Activated T-helper 17 cell treated with anti-CD3 and anti-CD28 coated beads, Interleukin-2, amount 50 U/mL, for 72 hours (primary cell): Measurements from ENCODE around the gene DISP1. TPM values are rescaled to one million over a fixed set of nuclear protein-coding genes. Genes with fewer than 3 reads are reported as not detected.

ENCODE experiments used
- ATAC-seq: fragments of 150-1000 bp; cut with Tn5 transposase; replicated peaks from 2 replicates; pipeline ENCODE4 v1.10.0; 2021; ENCODE audit warnings: mild to moderate bottlenecking, moderate library complexity
- H3K27ac Mint-ChIP-seq: one replicate; pipeline ENCODE4 v1.8.0; 2022; ENCODE audit warnings: mixed read lengths
- H3K27me3 Mint-ChIP-seq: one replicate; pipeline ENCODE4 v1.8.0; 2022; ENCODE audit warnings: mixed read lengths
- H3K36me3 Mint-ChIP-seq: one replicate; pipeline ENCODE4 v1.8.0; 2022; ENCODE audit warnings: low read depth, mild to moderate bottlenecking, mixed read lengths
- H3K4me1 Mint-ChIP-seq: one replicate; pipeline ENCODE4 v1.8.0; 2022; ENCODE audit warnings: mixed read lengths
- H3K4me3 Mint-ChIP-seq: one replicate; pipeline ENCODE4 v1.8.0; 2022; ENCODE audit warnings: mild to moderate bottlenecking, mixed read lengths
- H3K9me3 Mint-ChIP-seq: one replicate; pipeline ENCODE4 v1.8.0; 2022; ENCODE audit warnings: mixed read lengths
- total RNA-seq, 2 donors: library from RNA; stranded (reverse); gene quantifications; one replicate each; pipeline ENCODE4 v1.2.3, GENCODE V29; 2022

The DISP1 gene
- total RNA-seq, 2 donors from 2014 or later = 1.8 to 2.1 TPM

DNA sequence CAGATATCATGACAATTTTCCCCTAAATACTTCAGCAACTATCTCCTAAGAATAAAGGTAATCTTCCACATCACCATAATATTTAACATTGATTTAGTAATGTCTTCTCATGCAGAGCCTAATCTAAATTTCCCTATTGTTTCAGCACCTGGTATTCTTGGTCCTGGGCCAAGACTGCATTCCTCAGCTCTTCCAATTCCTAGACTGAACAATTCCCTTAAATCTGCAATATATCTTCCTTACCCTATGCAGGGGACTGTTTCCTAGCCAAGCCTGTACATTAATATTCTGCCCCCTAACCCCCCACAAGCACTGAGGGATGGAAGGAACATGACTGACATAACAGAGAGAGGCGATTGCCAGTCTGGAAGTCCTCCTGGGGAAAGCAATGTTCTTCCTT, 28.7 kb upstream of the DISP1 start:
- Mint-ChIP-seq H3K4me1 (no peaks in the 10 kb centered on the region), H3K4me3 (no peak overlapping the region)
- ATAC-seq = no peak

DNA sequence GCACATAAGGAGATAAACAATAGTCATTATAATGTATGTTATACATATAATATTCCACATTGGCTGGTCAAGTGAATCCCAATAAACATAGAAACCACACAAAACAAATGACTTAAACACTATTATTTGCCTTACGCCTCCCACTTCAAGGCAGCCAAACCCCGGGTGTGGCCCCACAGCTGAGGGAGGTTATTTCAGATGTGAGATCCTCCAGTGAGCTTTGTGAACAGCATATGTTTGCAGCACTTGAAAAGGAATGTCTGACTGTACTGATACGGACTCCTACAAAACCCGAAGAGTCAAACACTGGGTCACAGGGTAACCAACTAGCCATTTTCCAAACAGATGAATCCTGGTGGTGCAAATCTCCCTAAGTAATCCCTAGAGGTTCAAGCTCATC, 27.1 kb upstream of the DISP1 start:
- no peak for ATAC-seq
- H3K27me3 Mint-ChIP-seq = peaks cover 13% of the 10 kb centered on the region
- no peaks in the 10 kb centered on the region for H3K4me1 Mint-ChIP-seq
- no peaks in the 10 kb centered on the region for H3K36me3 Mint-ChIP-seq
- no peaks in the 10 kb centered on the region for H3K9me3 Mint-ChIP-seq
- no peak overlapping the region for H3K27ac Mint-ChIP-seq
- no peak overlapping the region for H3K4me3 Mint-ChIP-seq

More for the DNA sequence above, 28.7 kb upstream of the DISP1 start:
- Mint-ChIP-seq H3K9me3 (no peaks in the 10 kb centered on the region), H3K36me3 (no peaks in the 10 kb centered on the region), H3K27ac (no peak overlapping the region), H3K27me3 (peaks cover 21% of the 10 kb centered on the region)

DNA sequence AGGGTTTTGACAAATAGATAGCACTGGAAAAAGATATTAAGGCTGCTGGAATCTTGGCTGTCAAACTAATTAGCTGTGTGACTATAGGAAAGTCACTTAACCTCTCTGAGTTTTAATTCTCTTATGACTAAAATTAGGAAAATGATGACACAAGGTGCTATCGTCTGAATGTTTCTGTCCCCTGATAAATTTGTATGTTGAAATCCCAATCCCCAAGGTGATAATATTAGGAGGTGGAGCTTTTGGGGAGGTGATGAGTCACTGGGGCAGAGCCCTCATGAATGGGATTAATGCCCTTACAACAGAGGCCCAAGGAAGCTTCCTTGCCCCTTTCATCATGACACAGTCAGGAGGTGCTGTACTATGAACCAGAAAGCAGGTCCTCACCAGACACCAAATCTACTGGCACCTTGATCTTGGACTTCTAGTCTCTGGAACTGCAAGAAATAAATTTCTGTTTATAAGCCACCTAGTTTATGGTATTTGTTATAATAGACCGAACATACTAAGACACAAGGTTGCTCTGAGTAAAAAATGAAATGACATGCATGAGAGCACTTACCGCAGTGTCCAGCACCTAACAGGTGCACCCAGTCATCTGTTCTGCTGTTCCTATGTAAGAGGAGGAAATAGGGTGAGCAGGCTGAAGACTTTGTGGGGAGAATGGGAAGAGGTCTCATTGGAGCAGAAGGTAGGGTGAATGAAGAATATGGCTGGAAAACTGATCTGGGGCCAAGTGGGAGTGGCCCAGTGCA, 26.3 kb upstream of the DISP1 start:
- Mint-ChIP-seq H3K36me3 (no peaks in the 10 kb centered on the region), H3K4me1 (no peaks in the 10 kb centered on the region)

DNA sequence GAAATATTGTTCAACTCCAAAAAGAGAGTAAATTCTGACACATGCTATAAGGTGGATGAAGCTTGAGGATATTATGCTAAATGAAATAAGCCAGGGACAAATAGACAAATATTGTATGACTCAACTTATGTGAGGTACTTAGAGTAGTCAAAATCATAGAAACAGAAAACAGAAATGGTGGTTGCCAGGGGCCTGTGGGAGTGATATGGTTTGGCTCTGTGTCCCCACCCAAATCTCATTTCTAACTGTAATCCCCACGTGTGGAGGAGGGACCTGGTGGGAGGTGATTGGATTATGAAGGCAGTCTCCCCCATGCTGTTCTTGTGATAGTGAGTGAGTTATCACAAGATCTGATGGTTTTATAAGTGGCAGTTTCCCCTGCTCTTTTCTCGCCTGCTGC, 24.7 kb upstream of the DISP1 start:
- peaks cover 9% of the 10 kb centered on the region for H3K27me3 Mint-ChIP-seq
- H3K36me3 Mint-ChIP-seq = no peaks in the 10 kb centered on the region
- no peaks in the 10 kb centered on the region for H3K4me1 Mint-ChIP-seq
- no peak overlapping the region for H3K4me3 Mint-ChIP-seq
- H3K9me3 Mint-ChIP-seq = no peaks in the 10 kb centered on the region
- peak; percentile 64 for ATAC-seq
- no peak overlapping the region for H3K27ac Mint-ChIP-seq

More for the DNA sequence above, 26.3 kb upstream of the DISP1 start:
- no peaks in the 10 kb centered on the region for H3K9me3 Mint-ChIP-seq
- H3K4me3 Mint-ChIP-seq = no peak overlapping the region
- no peak for ATAC-seq
- H3K27ac Mint-ChIP-seq = no peak overlapping the region
- H3K27me3 Mint-ChIP-seq = peaks cover 10% of the 10 kb centered on the region

DNA sequence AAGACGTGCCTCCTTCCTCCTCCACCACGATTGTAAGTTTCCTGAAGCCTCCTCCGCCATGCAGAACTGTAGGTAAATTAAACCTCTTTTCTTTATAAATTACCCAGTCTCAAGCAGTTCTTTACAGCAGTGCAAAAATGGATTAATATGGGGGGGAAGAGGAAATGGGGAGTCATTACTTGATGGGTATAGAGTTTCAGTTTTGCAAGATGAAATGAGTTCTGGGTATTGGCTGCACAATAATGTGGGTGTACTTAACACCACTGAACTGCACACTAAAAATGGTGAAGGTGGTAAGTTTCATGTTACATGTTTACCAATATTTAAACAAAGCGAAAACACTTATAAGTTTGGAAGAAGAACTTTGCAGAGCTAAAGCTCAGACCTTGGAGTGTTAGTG, 24.3 kb upstream of the DISP1 start:
- peak; percentile 72 for ATAC-seq
- H3K36me3 Mint-ChIP-seq = no peaks in the 10 kb centered on the region
- H3K27me3 Mint-ChIP-seq = peaks cover 9% of the 10 kb centered on the region
- no peaks in the 10 kb centered on the region for H3K9me3 Mint-ChIP-seq
- H3K4me1 Mint-ChIP-seq = no peaks in the 10 kb centered on the region
- no peak overlapping the region for H3K27ac Mint-ChIP-seq
- no peak overlapping the region for H3K4me3 Mint-ChIP-seq

DNA sequence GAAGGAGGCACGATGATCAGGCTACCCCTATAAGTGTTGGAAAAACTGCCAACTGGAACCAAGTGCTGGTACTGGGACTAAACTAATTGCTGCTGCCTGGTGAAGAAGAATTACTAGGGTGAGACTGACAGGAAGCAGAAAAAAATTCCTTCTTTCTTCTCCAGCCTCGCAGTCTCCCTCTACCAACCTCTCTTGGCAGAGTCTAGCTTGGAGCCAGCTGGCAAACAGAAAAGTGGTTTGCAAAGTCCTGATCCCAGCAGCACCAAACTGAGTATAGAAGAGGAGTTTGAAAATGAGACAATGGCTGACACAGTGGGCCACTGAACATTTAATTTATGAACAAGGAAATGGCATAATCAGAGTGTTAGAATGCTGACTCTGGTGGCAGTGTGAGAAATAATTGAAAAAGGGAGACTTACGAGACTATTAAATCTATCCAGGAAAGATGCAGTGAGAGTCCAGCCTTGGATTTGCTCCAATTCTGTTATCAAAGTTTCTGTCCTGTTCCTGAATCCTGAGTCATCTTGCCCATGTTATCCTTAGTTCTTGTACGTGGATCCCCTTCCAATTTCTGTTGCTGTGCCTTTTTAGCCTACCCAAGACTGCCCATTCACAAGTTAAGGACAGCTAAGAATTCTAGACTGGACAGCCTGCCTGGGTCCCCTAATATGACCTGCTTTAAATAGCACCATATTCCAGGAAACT, 23.7 kb upstream of the DISP1 start:
- Mint-ChIP-seq H3K36me3 (no peaks in the 10 kb centered on the region), H3K4me1 (no peaks in the 10 kb centered on the region), H3K9me3 (no peaks in the 10 kb centered on the region), H3K27ac (no peak overlapping the region), H3K27me3 (peaks cover 9% of the 10 kb centered on the region), H3K4me3 (no peak overlapping the region)
- no peak for ATAC-seq

DNA sequence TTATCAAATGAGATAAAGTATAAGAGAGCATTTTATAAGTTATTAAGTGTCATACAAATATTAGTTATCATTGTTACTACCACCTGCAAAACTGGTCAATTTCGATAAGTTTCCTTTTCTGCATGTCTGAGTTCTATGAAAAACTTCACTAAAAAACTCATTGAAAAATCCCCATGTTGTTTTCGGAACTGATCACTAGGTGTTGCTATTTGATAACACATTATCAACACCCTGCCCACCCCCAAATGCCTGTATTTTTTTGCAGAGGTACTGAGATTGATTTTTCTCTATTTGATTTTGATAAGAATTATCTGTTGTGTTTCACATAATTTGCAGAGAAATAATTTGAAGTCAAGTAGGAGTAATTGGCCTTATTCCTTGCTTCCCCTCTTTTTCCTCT, 22.1 kb upstream of the DISP1 start:
- no peaks in the 10 kb centered on the region for H3K36me3 Mint-ChIP-seq

DNA sequence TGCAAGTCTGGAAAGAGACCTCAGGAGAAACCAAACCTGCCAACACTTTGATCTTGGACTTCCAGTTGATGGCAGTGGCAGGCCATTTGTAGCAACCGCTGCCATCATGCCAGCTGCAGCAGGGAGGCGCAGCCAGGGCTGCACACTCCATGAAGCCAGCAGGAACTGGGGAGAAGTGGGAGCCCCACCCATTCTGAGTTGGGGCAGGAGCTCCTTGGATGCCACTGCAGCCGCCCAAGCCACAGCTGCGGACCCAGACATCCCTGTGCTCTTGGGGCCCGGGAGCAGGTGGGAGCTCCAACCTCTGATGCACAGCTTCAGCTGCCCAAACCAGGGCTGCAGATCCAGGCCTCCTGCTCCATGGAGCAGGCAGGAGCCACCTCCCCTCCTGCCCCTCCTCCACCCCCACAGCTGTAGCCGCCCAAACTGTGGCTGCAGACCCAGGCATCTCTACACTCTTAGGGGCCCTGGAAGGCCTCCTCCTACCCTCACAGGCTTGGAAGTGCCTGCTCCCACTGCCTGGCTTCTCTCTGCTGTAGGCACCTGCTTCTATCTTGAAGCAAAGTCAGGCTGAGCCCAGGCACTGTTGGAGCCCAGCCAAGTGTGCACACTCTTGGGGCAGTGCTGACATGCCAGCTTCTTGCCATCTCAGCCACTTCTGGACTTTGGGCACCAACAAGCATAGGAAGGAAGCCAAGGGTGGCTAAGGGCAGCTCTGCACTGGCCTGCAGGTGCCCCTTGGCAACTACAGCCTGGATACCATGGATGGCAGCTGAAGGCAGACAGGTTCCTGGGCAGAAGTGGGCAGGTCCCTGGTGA, 20.0 kb upstream of the DISP1 start:
- peaks cover 3% of the 10 kb centered on the region for H3K27me3 Mint-ChIP-seq
- no peak for ATAC-seq
- H3K4me1 Mint-ChIP-seq = no peaks in the 10 kb centered on the region
- no peak overlapping the region for H3K27ac Mint-ChIP-seq
- no peaks in the 10 kb centered on the region for H3K36me3 Mint-ChIP-seq
- H3K9me3 Mint-ChIP-seq = no peaks in the 10 kb centered on the region
- H3K4me3 Mint-ChIP-seq = no peak overlapping the region

More for the DNA sequence above, 22.1 kb upstream of the DISP1 start:
- H3K27me3 Mint-ChIP-seq = peaks cover 3% of the 10 kb centered on the region
- H3K9me3 Mint-ChIP-seq = no peaks in the 10 kb centered on the region
- no peaks in the 10 kb centered on the region for H3K4me1 Mint-ChIP-seq
- no peak for ATAC-seq
- H3K27ac Mint-ChIP-seq = no peak overlapping the region
- H3K4me3 Mint-ChIP-seq = no peak overlapping the region

DNA sequence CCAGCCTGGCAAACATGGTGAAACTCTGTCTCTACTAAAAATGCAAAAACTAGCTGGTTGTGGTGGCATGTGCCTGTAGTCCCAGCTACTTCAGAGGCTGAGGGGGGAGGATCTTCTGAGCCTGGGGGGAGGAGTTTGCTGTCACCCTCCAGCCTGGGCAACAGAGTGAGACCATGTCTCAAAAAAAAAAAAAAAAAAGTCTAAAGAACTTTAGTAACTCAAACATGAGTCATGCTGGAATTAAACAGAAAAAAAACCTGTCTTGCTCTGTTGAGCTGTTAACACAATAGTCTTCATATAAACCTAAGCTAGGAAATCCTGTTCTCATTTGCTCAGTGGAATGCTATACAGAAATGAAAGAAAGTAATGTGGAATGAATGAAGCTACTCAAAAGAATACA, 16.7 kb upstream of the DISP1 start:
- Mint-ChIP-seq H3K36me3 (no peaks in the 10 kb centered on the region), H3K4me1 (no peaks in the 10 kb centered on the region), H3K4me3 (no peak overlapping the region), H3K9me3 (no peaks in the 10 kb centered on the region), H3K27ac (no peak overlapping the region), H3K27me3 (peaks cover 5% of the 10 kb centered on the region)
- no peak for ATAC-seq

DNA sequence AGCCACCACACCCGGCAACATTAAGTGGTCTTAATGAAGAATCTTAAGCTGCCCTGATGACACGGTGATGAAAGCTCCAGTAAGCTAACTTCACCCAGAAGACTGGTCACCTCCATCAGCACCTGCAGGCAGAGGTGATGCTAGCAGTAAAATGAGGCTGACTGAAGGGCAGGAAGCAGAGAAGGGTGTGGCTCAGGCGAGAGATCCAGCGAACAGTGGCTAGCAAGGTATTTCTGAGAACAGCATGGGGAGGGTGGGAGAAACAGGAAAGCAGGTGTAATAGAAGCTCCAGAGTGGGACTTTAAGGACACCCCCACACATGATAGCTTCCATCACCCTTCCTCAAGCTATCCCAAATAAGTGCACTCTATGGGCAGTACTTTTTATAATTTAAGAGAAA, 15.9 kb upstream of the DISP1 start:
- H3K4me3 Mint-ChIP-seq = no peak overlapping the region
- peaks cover 10% of the 10 kb centered on the region for H3K27me3 Mint-ChIP-seq
- no peaks in the 10 kb centered on the region for H3K36me3 Mint-ChIP-seq
- no peaks in the 10 kb centered on the region for H3K9me3 Mint-ChIP-seq
- H3K27ac Mint-ChIP-seq = no peak overlapping the region
- no peaks in the 10 kb centered on the region for H3K4me1 Mint-ChIP-seq
- no peak for ATAC-seq

DNA sequence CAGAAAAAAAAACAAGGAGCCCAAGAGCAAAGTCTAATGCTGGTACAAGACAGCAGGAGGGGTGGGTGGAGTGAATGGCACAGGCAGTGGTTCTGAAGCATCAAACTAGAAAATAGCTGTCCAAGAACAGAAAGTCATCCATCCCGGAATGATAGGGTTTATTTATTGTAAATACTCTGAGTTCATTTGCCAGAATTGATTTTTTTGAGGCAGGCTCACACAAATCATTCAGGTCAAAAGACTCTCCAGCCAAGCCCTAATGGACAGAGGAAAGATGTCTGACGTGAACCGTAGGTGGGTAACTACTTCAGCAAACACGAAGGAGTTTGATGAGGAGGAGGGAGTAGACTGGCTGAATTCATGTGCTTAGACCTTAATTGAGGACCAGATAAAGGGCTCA, 13.8 kb upstream of the DISP1 start:
- no peaks in the 10 kb centered on the region for H3K36me3 Mint-ChIP-seq
- H3K9me3 Mint-ChIP-seq = no peaks in the 10 kb centered on the region
- no peak overlapping the region for H3K4me3 Mint-ChIP-seq
- H3K27me3 Mint-ChIP-seq = peaks cover 19% of the 10 kb centered on the region
- H3K4me1 Mint-ChIP-seq = no peaks in the 10 kb centered on the region
- no peak overlapping the region for H3K27ac Mint-ChIP-seq
- ATAC-seq = no peak

DNA sequence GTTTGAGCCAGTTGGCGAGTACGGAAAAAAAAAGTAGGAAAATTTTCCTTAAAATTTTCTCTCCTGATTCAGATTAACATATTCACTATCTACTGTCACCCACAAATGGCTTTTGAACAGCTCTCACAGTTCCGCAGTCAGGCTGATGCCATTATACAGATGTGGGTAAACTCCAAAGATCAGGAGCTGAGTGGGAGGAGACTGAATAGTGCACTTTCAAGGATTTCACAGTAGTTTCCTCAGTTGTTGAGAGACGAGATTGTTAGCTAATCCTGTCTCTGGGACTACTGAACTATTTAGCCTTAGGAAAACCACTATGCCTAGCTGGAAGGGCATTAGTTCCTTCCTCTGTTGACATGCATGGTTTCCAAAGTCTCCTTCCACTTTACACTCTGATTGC, 3.2 kb upstream of the DISP1 start:
- Mint-ChIP-seq H3K27ac (no peak overlapping the region), H3K4me1 (peaks cover 7% of the 10 kb centered on the region), H3K36me3 (no peaks in the 10 kb centered on the region), H3K9me3 (no peaks in the 10 kb centered on the region), H3K27me3 (peaks cover 3% of the 10 kb centered on the region), H3K4me3 (no peak overlapping the region)
- ATAC-seq = no peak

DNA sequence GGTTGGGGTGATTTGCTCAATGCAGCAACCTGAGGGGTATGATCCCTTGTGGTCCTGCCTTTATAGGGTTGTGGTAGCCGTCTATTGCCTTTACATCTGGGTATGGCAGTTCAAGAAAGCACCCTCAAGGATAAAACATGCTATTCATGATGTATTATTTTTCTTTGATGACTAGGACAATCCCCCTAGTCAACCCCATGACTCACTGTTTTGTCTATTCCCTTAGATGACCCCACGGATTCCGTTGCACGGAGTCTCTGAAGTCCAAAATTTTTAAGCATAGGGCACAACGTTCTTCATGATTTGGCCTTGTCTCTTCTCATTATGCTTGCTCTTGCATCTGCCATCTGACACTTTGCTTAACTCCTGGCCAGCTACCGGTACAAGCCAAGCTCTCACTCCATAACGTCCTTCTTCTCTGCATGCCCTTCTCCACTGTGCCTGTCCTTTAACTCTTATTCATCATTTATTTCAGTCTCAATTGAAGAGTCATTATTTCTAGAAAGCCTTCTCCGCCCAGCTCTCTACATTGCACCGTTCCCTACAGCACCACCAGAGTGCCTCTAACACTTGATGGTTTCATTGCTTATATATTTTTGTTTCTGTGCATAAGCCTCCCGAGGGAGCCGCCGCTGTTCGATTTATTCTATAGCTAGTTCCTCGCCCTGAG, 838 bp upstream of the DISP1 start:
- Mint-ChIP-seq H3K9me3 (no peaks in the 10 kb centered on the region), H3K27me3 (peaks cover 3% of the 10 kb centered on the region), H3K27ac (peak overlapping the region; percentile 89), H3K36me3 (no peaks in the 10 kb centered on the region), H3K4me3 (peak overlapping the region; percentile 89), H3K4me1 (peaks cover 7% of the 10 kb centered on the region)
- no peak for ATAC-seq

DNA sequence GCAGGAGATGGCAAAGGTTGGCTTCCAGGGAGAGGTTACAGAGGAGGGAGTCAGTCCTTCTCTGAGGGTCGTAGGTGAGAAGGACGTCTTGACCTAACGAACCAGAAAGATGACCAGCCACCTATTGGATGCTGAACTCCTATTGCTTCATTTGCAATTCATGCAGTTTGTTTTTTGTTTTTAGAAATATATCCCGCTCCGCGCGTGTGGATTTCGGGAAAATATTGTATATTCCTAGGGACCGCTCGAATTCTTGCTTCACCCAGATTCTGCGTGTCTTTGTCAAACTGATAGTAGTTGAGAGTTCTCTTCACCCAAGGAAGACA, 564 bp downstream of the DISP1 start:
- Mint-ChIP-seq H3K27ac (peak overlapping the region; percentile 89), H3K4me1 (peaks cover 12% of the 10 kb centered on the region), H3K4me3 (peak overlapping the region; percentile 89), H3K9me3 (no peaks in the 10 kb centered on the region), H3K36me3 (no peaks in the 10 kb centered on the region), H3K27me3 (peaks cover under 1% of the 10 kb centered on the region)
- ATAC-seq = no peak
